DMS 273 treated with DMSO at 0.1 percent for 48 hours (cell line): ENCODE measurements around the gene DHX29.
A peak's percentile ranks its signal among the peaks of the same experiment; 100 is the strongest.
"Not testable (repeated sequence)": the region's sequence is repeated elsewhere in the genome, so short reads cannot be mapped to it uniquely, and the experiment has no call there.

Experiments used
- DNase-seq: peaks from one replicate; lab custom pipeline; 2025; lab: John Stamatoyannopoulos, UW

The DHX29 gene

GRCh38 chr5:55307383-55308253 lies at the start of gene DHX29, which contains the start of gene MTREX:
DHX29 (minus strand) TSS chr5:55307694; CDS start chr5:55307573, 121 bp downstream.
MTREX (plus strand) TSS chr5:55307989; CDS start chr5:55308014, 25 bp downstream.
- DNase-seq: peak; percentile 81

- no peak for DNase-seq
These were observed 49.4 kb upstream of the DHX29 start for GRCh38 chr5:55356896-55357295.

GRCh38 chr5:55350754-55351153 lies 43.3 kb upstream of the DHX29 start:
- DNase-seq: no peak

GRCh38 chr5:55347786-55348185 lies 40.3 kb upstream of the DHX29 start:
- no peak for DNase-seq

- DNase-seq: no peak
These were observed 37.8 kb upstream of the DHX29 start for GRCh38 chr5:55345327-55345726.

- DNase-seq: no peak
These were observed 37.0 kb upstream of the DHX29 start for GRCh38 chr5:55344392-55344992.

GRCh38 chr5:55343609-55344008 lies 36.1 kb upstream of the DHX29 start:
- DNase-seq: no peak

- DNase-seq: no peak
These were observed 35.6 kb upstream of the DHX29 start for GRCh38 chr5:55343107-55343506.

- no peak for DNase-seq
These were observed 31.3 kb upstream of the DHX29 start for GRCh38 chr5:55338810-55339243.

- DNase-seq: no peak
These were observed 30.7 kb upstream of the DHX29 start for GRCh38 chr5:55338092-55338613.

GRCh38 chr5:55333811-55334210 lies 26.3 kb upstream of the DHX29 start:
- no peak for DNase-seq

- DNase-seq: no peak
These were observed 25.5 kb upstream of the DHX29 start for GRCh38 chr5:55333017-55333416.

- DNase-seq: no peak
These were observed 23.8 kb upstream of the DHX29 start for GRCh38 chr5:55331321-55331720.

- no peak for DNase-seq
These were observed 19.8 kb upstream of the DHX29 start for GRCh38 chr5:55327281-55327680.

GRCh38 chr5:55325621-55326020 lies 18.1 kb upstream of the DHX29 start:
- DNase-seq: no peak

- DNase-seq: no peak
These were observed 17.4 kb upstream of the DHX29 start for GRCh38 chr5:55324815-55325418.

- no peak for DNase-seq
These were observed 16.5 kb upstream of the DHX29 start for GRCh38 chr5:55324006-55324405.

GRCh38 chr5:55320571-55320970 lies 13.1 kb upstream of the DHX29 start:
- no peak for DNase-seq

- DNase-seq: no peak
These were observed 12.0 kb upstream of the DHX29 start for GRCh38 chr5:55319491-55319890.

- DNase-seq: not testable (repeated sequence)
These were observed 10.7 kb upstream of the DHX29 start for GRCh38 chr5:55318237-55318636.

GRCh38 chr5:55316837-55317236 lies 9.3 kb upstream of the DHX29 start:
- no peak for DNase-seq

GRCh38 chr5:55316289-55316688 lies 8.8 kb upstream of the DHX29 start:
- no peak for DNase-seq
